Muscle of back (tissue), 11 donors: ENCODE measurements around the gene IGF2BP1. TPM values are rescaled to one million over a fixed set of nuclear protein-coding genes. Genes with fewer than 3 reads are reported as not detected.
"Not testable (repeated sequence)": the region's sequence is repeated elsewhere in the genome, so short reads cannot be mapped to it uniquely, and the experiment has no call there.

ENCODE experiments used
- DNase-seq, 3 donors: peaks; one replicate each; pipeline versions ENCODE4 v3.0.0 to v3.0.0-alpha.2; 2013
- polyA plus RNA-seq, 10 donors: library from polyadenylated mRNA; unstranded; fragments of 120-200 nt; gene quantifications; one replicate each; pipeline ENCODE4 v1.2.1, GENCODE V29; 2013; ENCODE audit not compliant: insufficient read length in 10 of 10

The IGF2BP1 gene
- polyA plus RNA-seq, 10 donors = 5.2 to 17.7 (median 12.3) TPM

- DNase-seq = no peak
These were observed 1.7 kb upstream of the IGF2BP1 start for GRCh38 chr17:48995304-48995973.

GRCh38 chr17:48995974-48996721 is 1.0 kb upstream of the IGF2BP1 start:
- peak in 1 of 3 donors; percentile 83 for DNase-seq

- no peak for DNase-seq
These were observed 473 bp upstream of the IGF2BP1 start for GRCh38 chr17:48996722-48997102.

- peak in 2 of 3 donors; percentile 55 to 78 for DNase-seq
These were observed 822 bp downstream of the IGF2BP1 start for GRCh38 chr17:48997827-48998586.

GRCh38 chr17:48998587-48999440 is 1.6 kb downstream of the IGF2BP1 start:
- DNase-seq = peak in 1 of 3 donors; percentile 45

GRCh38 chr17:49000943-49001342 is 3.8 kb downstream of the IGF2BP1 start:
- peak in 1 of 3 donors; percentile 59 for DNase-seq

GRCh38 chr17:49001671-49002070 is 4.5 kb downstream of the IGF2BP1 start:
- no peak for DNase-seq

GRCh38 chr17:49002331-49002730 is 5.1 kb downstream of the IGF2BP1 start:
- no peak for DNase-seq

- no peak for DNase-seq
These were observed 5.6 kb downstream of the IGF2BP1 start for GRCh38 chr17:49002766-49003165.

- DNase-seq = peak; percentile 51 to 78 (median 56)
These were observed 6.6 kb downstream of the IGF2BP1 start for GRCh38 chr17:49003557-49004511.

- DNase-seq = no peak
These were observed 8.0 kb downstream of the IGF2BP1 start for GRCh38 chr17:49005140-49005539.

- DNase-seq = not testable (repeated sequence)
These were observed 11.7 kb downstream of the IGF2BP1 start for GRCh38 chr17:49008908-49009307.

GRCh38 chr17:49012769-49013255 is 15.6 kb downstream of the IGF2BP1 start:
- DNase-seq = no peak

GRCh38 chr17:49013311-49014213 is 16.4 kb downstream of the IGF2BP1 start:
- peak in 2 of 3 donors; percentile 42 to 79 for DNase-seq

- DNase-seq = peak in 1 of 3 donors; percentile 22
These were observed 18.2 kb downstream of the IGF2BP1 start for GRCh38 chr17:49015179-49015923.

GRCh38 chr17:49015924-49016774 is 19.0 kb downstream of the IGF2BP1 start:
- DNase-seq = peak in 1 of 3 donors; percentile 49
